OCI-LY3 (cell line): Measurements from ENCODE around the gene ZFP69B.

Source experiments
- CTCF ChIP-seq: fragments of 200-600, 300-600 bp; sonication (generic); IDR thresholded peaks from 2 replicates; pipeline ENCODE4 v1.5.1; 2014; ENCODE audit warnings: antibody characterized with exemption, low read length, low read depth
- EZH2phosphoT487 ChIP-seq: fragments of 200-600 bp; shearing (Covaris generic); IDR thresholded peaks from 2 replicates; pipeline ENCODE4 v1.6.1; 2018; ENCODE audit warnings: antibody characterized with exemption, mixed run types, low read depth

- TF ChIP-seq CTCF (no peak), EZH2phosphoT487 (no peak)
Measured at GRCh38 chr1:40462956-40463590, 12.8 kb downstream of the ZFP69B start.
